ENCODE measurements around the gene SAMD4A.

The SAMD4A gene

GRCh38 chr14:54568821-54569595 is 2.1 kb downstream of the SAMD4A start:
- in situ Hi-C loops (cut with HindIII; ENCODE audit: low sequenced_read_pairs), result loop anchor here (5.0 kb wide), 1 partner anchor 83 kb away; no protein-coding TSS in a partner anchor
- peak overlapping the region; percentile 74 for H3K4me3 ChIP-seq (ENCODE audit: low read depth, low read length)
- DNase-seq (ENCODE audit: low read depth), result no peak
- TF ChIP-seq, protein P1, sequence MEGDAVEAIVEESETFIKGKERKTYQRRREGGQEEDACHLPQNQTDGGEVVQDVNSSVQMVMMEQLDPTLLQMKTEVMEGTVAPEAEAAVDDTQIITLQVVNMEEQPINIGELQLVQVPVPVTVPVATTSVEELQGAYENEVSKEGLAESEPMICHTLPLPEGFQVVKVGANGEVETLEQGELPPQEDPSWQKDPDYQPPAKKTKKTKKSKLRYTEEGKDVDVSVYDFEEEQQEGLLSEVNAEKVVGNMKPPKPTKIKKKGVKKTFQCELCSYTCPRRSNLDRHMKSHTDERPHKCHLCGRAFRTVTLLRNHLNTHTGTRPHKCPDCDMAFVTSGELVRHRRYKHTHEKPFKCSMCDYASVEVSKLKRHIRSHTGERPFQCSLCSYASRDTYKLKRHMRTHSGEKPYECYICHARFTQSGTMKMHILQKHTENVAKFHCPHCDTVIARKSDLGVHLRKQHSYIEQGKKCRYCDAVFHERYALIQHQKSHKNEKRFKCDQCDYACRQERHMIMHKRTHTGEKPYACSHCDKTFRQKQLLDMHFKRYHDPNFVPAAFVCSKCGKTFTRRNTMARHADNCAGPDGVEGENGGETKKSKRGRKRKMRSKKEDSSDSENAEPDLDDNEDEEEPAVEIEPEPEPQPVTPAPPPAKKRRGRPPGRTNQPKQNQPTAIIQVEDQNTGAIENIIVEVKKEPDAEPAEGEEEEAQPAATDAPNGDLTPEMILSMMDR (IDR thresholded peaks at IDR 0.05; ENCODE audit: low read depth, low read length, missing control alignments), result no peak

DNA sequence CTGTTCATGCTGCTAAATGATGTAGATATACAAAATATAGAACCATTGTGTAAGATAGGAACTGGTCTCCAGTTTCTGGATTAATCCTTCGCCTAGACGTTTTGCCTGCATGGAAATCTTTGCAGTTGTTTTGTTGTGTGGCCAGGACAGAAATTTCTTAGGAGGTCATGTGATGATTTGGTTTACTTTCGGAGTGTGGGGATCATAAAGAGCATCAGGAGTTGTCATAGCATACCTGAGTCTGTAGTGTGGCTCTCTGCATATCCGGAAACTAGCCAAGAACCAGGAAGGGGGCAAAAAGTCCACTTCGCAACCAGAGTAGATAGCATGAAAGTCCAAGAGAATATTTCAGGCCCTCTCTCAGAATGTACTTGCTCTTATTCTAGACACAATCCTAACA is 3.1 kb downstream of the SAMD4A start:
- peak overlapping the region; percentile 12 for H3K4me3 ChIP-seq (ENCODE audit: low read depth, low read length)
- in situ Hi-C loops (cut with HindIII; ENCODE audit: low sequenced_read_pairs), result no loop called here
- no peak for DNase-seq (ENCODE audit: low read depth)
- TF ChIP-seq, protein P1 (IDR thresholded peaks at IDR 0.05; ENCODE audit: low read depth, low read length, missing control alignments), result no peak

DNA sequence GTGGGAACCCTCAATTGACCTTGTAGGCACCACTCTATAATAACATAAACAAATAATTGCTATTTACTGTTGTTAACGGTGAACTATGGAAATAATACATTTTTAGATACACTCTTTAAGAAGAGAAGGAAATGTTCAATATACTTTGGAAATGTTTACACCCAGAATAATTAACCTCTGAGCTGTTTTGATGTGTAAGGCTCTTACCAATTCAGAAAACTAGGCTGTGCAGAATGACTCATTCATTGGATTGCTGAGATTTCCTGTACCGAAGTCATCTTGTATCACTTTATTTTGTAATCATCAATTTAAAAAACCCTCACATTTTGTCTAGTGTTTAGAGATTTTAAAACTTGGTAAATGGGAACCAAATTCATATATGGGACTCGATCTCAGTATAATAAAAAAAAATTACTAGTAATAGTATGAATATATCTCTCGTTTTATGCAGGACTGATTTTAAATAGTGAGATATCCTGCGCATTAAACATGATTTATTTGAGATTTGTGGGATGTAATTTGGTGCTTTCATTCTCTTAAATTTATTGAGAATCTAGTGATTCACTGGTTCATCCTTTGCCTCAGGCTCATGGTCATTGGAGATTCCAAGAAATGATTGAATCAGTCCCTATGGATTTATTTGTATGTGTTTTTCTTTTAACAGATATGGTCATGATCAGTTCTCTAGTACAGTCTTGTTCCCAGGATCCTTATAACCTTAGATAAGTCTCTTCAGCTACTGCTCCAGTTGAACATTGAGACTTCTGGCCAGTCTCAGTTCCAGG is 3.9 kb downstream of the SAMD4A start:
- H3K4me3 ChIP-seq (ENCODE audit: low read depth, low read length), result peak overlapping the region; percentile 12
- TF ChIP-seq, protein P1 (IDR thresholded peaks at IDR 0.05; ENCODE audit: low read depth, low read length, missing control alignments), result no peak
- in situ Hi-C loops (cut with HindIII; ENCODE audit: low sequenced_read_pairs), result no loop called here
- peak; percentile 40 for DNase-seq (ENCODE audit: low read depth)

DNA sequence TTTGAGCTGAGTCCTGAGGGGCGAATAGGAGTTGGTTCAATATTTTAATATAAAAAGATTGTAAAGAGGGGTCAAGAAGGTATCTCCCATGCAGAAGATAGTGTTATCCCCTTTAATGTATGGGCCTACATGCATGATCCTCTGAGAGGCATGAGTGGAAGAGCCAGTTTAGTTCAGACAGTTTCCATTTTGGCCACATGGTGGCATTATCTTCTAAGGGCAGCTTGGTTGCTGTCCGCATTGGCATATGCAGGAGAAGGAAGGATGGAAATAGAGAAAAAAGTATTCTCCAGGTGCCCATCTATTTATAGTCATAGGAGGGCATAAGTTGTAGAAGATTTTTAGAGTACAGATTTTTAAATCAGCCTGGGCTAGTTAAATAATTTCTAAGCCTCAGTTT is 5.4 kb downstream of the SAMD4A start:
- in situ Hi-C loops (cut with HindIII; ENCODE audit: low sequenced_read_pairs), result no loop called here
- TF ChIP-seq, protein P1 (IDR thresholded peaks at IDR 0.05; ENCODE audit: low read depth, low read length, missing control alignments), result peak; percentile 37
- H3K4me3 ChIP-seq (ENCODE audit: low read depth, low read length), result no peak overlapping the region
- no peak for DNase-seq (ENCODE audit: low read depth)

DNA sequence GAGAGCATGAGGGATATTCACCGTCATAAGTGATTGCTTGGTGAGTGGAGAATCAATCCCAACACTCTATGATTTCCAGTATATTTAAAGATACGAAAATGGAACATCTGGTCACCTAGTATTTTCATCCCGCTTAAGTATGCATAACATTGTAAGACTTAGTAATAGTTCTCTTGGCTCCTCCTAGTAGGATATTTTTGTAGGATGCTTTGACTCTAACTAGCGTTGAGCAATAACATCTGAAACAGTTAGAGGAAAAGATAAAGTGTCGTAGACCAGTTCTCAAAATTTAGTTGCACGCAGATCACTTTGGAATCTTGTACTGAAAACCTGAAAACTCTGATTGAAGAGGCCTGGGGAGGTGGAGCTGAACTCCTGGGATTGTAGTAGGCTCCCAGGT is 7.6 kb downstream of the SAMD4A start:
- TF ChIP-seq, protein P1 (IDR thresholded peaks at IDR 0.05; ENCODE audit: low read depth, low read length, missing control alignments), result no peak
- H3K4me3 ChIP-seq (ENCODE audit: low read depth, low read length), result no peak overlapping the region
- no peak for DNase-seq (ENCODE audit: low read depth)
- in situ Hi-C loops (cut with HindIII; ENCODE audit: low sequenced_read_pairs), result no loop called here

DNA sequence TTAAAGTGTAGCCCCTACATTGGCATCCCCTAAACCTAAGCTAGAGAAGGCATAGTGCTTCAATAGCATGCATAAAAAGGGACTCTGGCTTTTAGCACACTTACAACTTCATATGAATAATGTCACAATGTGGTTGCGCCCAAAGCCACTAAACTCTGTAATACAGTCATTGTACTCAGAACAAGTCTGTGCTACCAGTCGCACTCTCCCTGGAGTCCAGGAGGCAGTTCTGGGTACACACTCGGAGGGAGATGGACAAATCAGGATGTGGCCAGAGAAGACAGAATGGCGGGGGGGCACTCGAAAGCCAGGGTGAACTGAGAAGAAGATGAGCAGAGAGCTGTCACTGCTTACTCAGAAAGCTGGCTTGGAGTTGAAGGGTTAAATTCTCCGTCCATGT is 10.6 kb downstream of the SAMD4A start:
- TF ChIP-seq, protein P1 (IDR thresholded peaks at IDR 0.05; ENCODE audit: low read depth, low read length, missing control alignments), result no peak
- H3K4me3 ChIP-seq (ENCODE audit: low read depth, low read length), result no peak overlapping the region
- in situ Hi-C loops (cut with HindIII; ENCODE audit: low sequenced_read_pairs), result no loop called here
- no peak for DNase-seq (ENCODE audit: low read depth)
